Osteoblast (primary cell): Measurements from ENCODE around the gene C1QL1. TPM values are rescaled to one million over a fixed set of nuclear protein-coding genes. Genes with fewer than 3 reads are reported as not detected.

Experiments
- DNase-seq: peaks from one replicate; pipeline ENCODE4 v3.0.0; 2011; ENCODE audit warnings: low spot score, mixed read lengths; ENCODE audit not compliant: insufficient read length; ENCODE audit errors: missing footprints
- H2AFZ ChIP-seq: 2 replicates; pipeline ENCODE4 v1.6.0; 2011; ENCODE audit warnings: mild to moderate bottlenecking, low read length
- H3K27ac ChIP-seq: 2 replicates; pipeline ENCODE4 v1.5.1; 2011; ENCODE audit warnings: mild to moderate bottlenecking, low read depth, low read length, moderate library complexity
- H3K27me3 ChIP-seq: 2 replicates; pipeline ENCODE4 v1.6.0; 2012; ENCODE audit warnings: mild to moderate bottlenecking, control low read depth, inconsistent platforms, low read length, moderate library complexity; ENCODE audit not compliant: insufficient read depth
- H3K36me3 ChIP-seq: 2 replicates; pipeline ENCODE4 v1.5.1; 2011; ENCODE audit warnings: mild to moderate bottlenecking, low read length, control low read depth, moderate library complexity; ENCODE audit not compliant: insufficient read depth
- H3K4me1 ChIP-seq: 2 replicates; pipeline ENCODE4 v1.5.1; 2011; ENCODE audit warnings: mild to moderate bottlenecking, low read length, control low read depth, moderate library complexity; ENCODE audit not compliant: insufficient read depth
- H3K4me2 ChIP-seq: 2 replicates; pipeline ENCODE4 v1.6.0; 2011; ENCODE audit warnings: mild to moderate bottlenecking, low read length; ENCODE audit not compliant: insufficient read depth
- H3K4me3 ChIP-seq: fragments of 200-600 bp; sonication (generic); 3 replicates; pipeline ENCODE4 v1.5.1; 2012; ENCODE audit warnings: mild to moderate bottlenecking, low read length, inconsistent platforms; ENCODE audit not compliant: insufficient read depth
- H3K79me2 ChIP-seq: 2 replicates; pipeline ENCODE4 v1.6.0; 2012; ENCODE audit warnings: mild to moderate bottlenecking, low read length, control low read depth, inconsistent platforms; ENCODE audit not compliant: insufficient read depth
- H3K9me3 ChIP-seq: 2 replicates; pipeline ENCODE4 v1.5.1; 2011; ENCODE audit warnings: low read depth, low read length, control low read depth
- H4K20me1 ChIP-seq: 2 replicates; pipeline ENCODE4 v1.6.0; 2012; ENCODE audit warnings: mild to moderate bottlenecking, low read length, control low read depth; ENCODE audit not compliant: insufficient read depth
- CTCF ChIP-seq: IDR thresholded peaks from 2 replicates; pipeline ENCODE4 v1.5.1; 2011; ENCODE audit warnings: mild to moderate bottlenecking, low read depth, low read length, moderate library complexity; ENCODE audit errors: extremely low read depth
- total RNA-seq: library from RNA; depleted of rRNA; stranded (reverse); fragments of >200 nt; gene quantifications from 2 replicates; pipeline ENCODE4 v1.2.3, GENCODE V29; 2012

The C1QL1 gene
- total RNA-seq, 1 donor, result under 0.01 TPM

GRCh38 chr17:44928136-44928535, 40.0 kb downstream of the C1QL1 start:
- Histone ChIP-seq H3K4me3 (no peak overlapping the region), H3K36me3 (peaks cover 47% of the 10 kb centered on the region), H3K79me2 (no peaks in the 10 kb centered on the region), H2AFZ (no peak overlapping the region), H3K27ac (no peak overlapping the region), H3K9me3 (no peaks in the 10 kb centered on the region), H4K20me1 (no peaks in the 10 kb centered on the region), H3K27me3 (no peaks in the 10 kb centered on the region), H3K4me2 (no peak overlapping the region), H3K4me1 (no peaks in the 10 kb centered on the region)
- TF ChIP-seq CTCF, result no peak
- DNase-seq, result peak; percentile 37

DNA sequence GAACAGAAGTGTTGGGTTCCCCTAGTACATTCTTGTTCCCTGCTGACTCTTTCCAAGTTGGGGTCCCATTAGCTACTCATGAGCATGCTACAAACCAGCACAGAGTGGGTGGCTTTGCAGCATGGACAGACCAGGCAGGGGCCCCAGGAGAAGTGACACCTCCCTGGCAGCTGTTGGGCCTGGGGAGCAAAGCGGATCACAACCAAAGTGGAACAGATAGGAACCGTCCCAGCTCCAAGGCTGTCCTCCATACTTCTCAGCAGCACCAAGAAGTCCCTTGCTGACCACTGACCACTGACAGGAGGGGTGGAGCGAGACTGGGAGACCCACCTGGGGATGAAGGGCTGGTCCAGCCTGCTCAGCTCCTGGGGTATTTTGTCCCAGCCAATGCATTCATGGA, 40.4 kb downstream of the C1QL1 start:
- H3K79me2 ChIP-seq, result no peaks in the 10 kb centered on the region
- no peaks in the 10 kb centered on the region for H3K4me1 ChIP-seq
- TF ChIP-seq CTCF, result no peak
- H3K27me3 ChIP-seq, result no peaks in the 10 kb centered on the region
- H4K20me1 ChIP-seq, result no peaks in the 10 kb centered on the region
- no peak overlapping the region for H3K4me2 ChIP-seq
- peak; percentile 51 for DNase-seq
- H3K9me3 ChIP-seq, result no peaks in the 10 kb centered on the region
- no peak overlapping the region for H2AFZ ChIP-seq
- peaks cover 43% of the 10 kb centered on the region for H3K36me3 ChIP-seq
- no peak overlapping the region for H3K4me3 ChIP-seq
- no peak overlapping the region for H3K27ac ChIP-seq

GRCh38 chr17:44926821-44927525, 41.1 kb downstream of the C1QL1 start:
- TF ChIP-seq CTCF, result no peak
- DNase-seq, result peak; percentile 52
- Histone ChIP-seq H3K36me3 (peaks cover 41% of the 10 kb centered on the region), H4K20me1 (no peaks in the 10 kb centered on the region), H3K79me2 (no peaks in the 10 kb centered on the region), H3K27ac (no peak overlapping the region), H3K4me2 (no peak overlapping the region), H3K9me3 (no peaks in the 10 kb centered on the region), H2AFZ (no peak overlapping the region), H3K4me1 (no peaks in the 10 kb centered on the region), H3K4me3 (no peak overlapping the region), H3K27me3 (no peaks in the 10 kb centered on the region)

DNA sequence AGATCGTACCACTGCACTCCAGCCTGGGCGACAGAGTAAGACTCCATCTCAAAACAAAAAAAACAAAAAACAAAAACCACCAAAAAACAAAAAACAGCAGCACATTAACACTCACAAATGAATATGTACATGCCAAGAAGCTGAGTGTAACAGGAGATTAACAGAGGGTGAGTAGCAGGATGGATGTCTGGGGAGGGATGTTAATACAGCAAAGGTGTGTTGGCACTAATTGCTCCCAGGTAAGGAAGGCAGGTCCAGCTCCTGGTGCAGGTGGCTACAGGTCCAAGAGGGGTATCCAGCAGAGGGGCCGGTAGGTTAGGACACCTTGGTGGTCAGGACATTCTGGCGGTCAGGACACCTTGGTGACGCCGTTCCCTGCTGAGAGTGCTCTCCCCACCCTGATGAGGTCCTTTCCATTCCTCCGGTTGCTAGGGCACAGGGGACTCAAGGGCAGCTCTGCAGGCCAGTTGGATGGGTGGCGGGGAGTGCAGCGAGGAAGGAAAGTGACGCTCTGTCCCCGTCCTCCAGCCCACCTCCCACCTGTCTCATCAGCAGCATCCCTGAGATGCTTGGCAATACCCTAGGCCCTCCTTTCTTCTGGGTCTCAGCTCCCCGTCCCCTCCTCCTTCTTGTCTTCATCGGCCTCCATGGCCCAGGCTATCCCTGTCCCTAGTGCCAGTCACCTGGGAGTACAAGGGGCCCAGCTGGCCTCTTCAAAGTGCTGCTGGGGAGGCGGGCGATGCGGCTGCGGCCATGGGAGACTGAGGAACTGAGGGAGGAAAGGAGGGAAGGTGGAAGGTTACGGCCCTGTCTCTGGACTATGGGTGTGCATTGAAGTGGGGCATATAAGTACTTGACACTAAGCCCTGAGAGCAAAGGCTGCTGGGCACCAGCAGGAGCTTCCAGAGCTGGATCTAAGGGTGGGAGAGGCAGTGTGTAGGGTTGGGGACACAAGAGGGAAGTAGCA, 42.1 kb downstream of the C1QL1 start:
- H3K27me3 ChIP-seq, result no peaks in the 10 kb centered on the region

More for the DNA sequence above, 42.1 kb downstream of the C1QL1 start:
- TF ChIP-seq CTCF, result no peak
- Histone ChIP-seq H2AFZ (no peak overlapping the region), H3K4me1 (no peaks in the 10 kb centered on the region), H3K9me3 (no peaks in the 10 kb centered on the region), H3K79me2 (no peaks in the 10 kb centered on the region), H3K4me2 (no peak overlapping the region), H3K36me3 (peaks cover 35% of the 10 kb centered on the region), H4K20me1 (no peaks in the 10 kb centered on the region), H3K27ac (no peak overlapping the region), H3K4me3 (no peak overlapping the region)
- peak; percentile 52 for DNase-seq
